ENCODE results near the gene OR5AN1. TPM values are rescaled to one million over a fixed set of nuclear protein-coding genes. Genes with fewer than 3 reads are reported as not detected.

The OR5AN1 gene
- total RNA-seq, 1 experiment from 2014 or later: not detected

DNA sequence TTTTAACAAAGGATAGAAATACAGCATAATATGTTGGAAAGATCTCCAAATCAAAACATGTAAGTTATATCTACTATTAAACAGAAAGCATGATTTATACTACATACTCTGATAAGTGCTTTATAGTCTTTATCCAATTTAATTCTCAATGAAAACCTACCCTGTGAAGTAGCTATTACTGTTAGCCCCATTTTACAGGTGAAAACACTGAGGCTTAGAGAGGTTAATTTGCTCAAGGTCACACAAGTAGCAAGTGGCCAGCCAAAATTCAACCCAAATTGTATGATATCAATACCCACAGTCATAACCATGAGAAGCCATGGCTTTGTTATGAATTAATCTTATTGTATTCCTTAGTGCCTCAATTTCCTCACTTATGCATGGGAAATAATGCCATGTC lies 675 bp upstream of the OR5AN1 start:
- H3K4me1 ChIP-seq (ENCODE audit: control insufficient read depth, insufficient read depth, low read length): no peaks in the 10 kb centered on the region
- no peak for ATAC-seq
- BruUV-seq (replicated peaks): no TSS peak
- ChIA-PET POLR2A (interaction anchor here (0.6 kb wide), 1 partner anchor 245 kb away, joined by 3 read pairs; no protein-coding TSS in a partner anchor), CTCF (no interaction called here)
- no peaks in the 10 kb centered on the region for H3K9me3 ChIP-seq (ENCODE audit: control insufficient read depth, insufficient read depth, low read depth, low read length)
- no peaks in the 10 kb centered on the region for H3K36me3 ChIP-seq (ENCODE audit: control insufficient read depth, insufficient read depth, low read length)
- TF ChIP-seq POLR2AphosphoS5 (IDR thresholded peaks at IDR 0.05; ENCODE audit: low read depth, low read length) (no peak), SIN3A (IDR thresholded peaks at IDR 0.05; ENCODE audit: borderline replicate concordance, insufficient read depth, low read depth, low read length) (no peak), TCF7L2 (IDR thresholded peaks at IDR 0.05; ENCODE audit: low read depth, low read length) (no peak)
- TF ChIP-seq, protein P1, sequence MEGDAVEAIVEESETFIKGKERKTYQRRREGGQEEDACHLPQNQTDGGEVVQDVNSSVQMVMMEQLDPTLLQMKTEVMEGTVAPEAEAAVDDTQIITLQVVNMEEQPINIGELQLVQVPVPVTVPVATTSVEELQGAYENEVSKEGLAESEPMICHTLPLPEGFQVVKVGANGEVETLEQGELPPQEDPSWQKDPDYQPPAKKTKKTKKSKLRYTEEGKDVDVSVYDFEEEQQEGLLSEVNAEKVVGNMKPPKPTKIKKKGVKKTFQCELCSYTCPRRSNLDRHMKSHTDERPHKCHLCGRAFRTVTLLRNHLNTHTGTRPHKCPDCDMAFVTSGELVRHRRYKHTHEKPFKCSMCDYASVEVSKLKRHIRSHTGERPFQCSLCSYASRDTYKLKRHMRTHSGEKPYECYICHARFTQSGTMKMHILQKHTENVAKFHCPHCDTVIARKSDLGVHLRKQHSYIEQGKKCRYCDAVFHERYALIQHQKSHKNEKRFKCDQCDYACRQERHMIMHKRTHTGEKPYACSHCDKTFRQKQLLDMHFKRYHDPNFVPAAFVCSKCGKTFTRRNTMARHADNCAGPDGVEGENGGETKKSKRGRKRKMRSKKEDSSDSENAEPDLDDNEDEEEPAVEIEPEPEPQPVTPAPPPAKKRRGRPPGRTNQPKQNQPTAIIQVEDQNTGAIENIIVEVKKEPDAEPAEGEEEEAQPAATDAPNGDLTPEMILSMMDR (IDR thresholded peaks at IDR 0.05): no peak
- TF ChIP-seq, protein P2, sequence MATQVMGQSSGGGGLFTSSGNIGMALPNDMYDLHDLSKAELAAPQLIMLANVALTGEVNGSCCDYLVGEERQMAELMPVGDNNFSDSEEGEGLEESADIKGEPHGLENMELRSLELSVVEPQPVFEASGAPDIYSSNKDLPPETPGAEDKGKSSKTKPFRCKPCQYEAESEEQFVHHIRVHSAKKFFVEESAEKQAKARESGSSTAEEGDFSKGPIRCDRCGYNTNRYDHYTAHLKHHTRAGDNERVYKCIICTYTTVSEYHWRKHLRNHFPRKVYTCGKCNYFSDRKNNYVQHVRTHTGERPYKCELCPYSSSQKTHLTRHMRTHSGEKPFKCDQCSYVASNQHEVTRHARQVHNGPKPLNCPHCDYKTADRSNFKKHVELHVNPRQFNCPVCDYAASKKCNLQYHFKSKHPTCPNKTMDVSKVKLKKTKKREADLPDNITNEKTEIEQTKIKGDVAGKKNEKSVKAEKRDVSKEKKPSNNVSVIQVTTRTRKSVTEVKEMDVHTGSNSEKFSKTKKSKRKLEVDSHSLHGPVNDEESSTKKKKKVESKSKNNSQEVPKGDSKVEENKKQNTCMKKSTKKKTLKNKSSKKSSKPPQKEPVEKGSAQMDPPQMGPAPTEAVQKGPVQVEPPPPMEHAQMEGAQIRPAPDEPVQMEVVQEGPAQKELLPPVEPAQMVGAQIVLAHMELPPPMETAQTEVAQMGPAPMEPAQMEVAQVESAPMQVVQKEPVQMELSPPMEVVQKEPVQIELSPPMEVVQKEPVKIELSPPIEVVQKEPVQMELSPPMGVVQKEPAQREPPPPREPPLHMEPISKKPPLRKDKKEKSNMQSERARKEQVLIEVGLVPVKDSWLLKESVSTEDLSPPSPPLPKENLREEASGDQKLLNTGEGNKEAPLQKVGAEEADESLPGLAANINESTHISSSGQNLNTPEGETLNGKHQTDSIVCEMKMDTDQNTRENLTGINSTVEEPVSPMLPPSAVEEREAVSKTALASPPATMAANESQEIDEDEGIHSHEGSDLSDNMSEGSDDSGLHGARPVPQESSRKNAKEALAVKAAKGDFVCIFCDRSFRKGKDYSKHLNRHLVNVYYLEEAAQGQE (IDR thresholded peaks at IDR 0.05; ENCODE audit: insufficient read depth in 1 of 2, low read depth in 2 of 2, low read length in 1 of 2): no peak
- H3K4me3 ChIP-seq (ENCODE audit: low read depth in 2 of 2, low read length in 2 of 2): no peak overlapping the region
- in situ Hi-C loops (cut with HindIII; ENCODE audit: low pct_unique_long_range_greater_than_20kb, low sequenced_read_pairs): no loop called here
- no peak for DNase-seq (ENCODE audit: low read depth, low spot score)
- intact Hi-C loops (cut with micrococcal nuclease; ENCODE audit: unreplicated experiment): no loop called here
- H3K27me3 ChIP-seq (ENCODE audit: control insufficient read depth, insufficient read depth, low read length): no peaks in the 10 kb centered on the region
- H3K27ac ChIP-seq (ENCODE audit: low read length): no peak overlapping the region

DNA sequence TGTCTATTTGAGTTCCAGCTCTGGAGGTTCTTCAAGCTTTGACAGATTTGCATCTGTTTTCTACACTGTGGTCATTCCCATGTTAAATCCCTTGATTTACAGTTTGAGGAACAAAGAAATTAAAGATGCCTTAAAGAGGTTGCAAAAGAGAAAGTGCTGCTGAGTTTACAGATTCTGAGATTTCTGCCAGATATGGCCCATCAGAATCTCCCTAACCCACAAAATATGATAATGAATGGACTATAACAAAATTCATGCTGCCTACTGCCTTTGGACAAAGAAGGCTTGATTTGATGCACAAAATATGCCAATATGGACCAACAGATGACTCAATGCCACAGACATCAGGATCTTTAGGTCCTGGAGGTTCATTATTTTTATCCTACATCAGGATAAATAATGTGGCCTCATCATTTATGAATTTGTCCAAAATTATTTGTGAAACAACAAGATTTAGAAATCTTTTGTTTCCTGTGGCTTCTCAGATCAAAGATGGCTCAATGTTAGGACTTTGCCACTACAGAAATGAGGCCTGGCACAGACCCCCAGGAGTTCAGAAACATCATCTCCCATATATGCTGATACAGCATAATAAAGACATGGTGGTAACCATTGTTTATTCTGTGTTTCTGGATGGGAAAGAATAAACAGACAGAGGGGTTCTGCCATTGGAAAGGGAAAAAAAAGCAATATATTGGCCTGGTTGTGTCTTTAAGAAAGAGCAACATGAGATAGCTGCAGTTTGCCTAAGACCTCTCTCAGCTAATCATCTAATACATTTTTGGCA lies 6.7 kb downstream of the OR5AN1 start:
- ATAC-seq: no peak
- in situ Hi-C loops (cut with HindIII; ENCODE audit: low pct_unique_long_range_greater_than_20kb, low sequenced_read_pairs): no loop called here
- POLR2A ChIA-PET: no interaction called here
- H3K9me3 ChIP-seq (ENCODE audit: control insufficient read depth, insufficient read depth, low read depth, low read length): no peaks in the 10 kb centered on the region
- TF ChIP-seq, protein P2 (IDR thresholded peaks at IDR 0.05; ENCODE audit: insufficient read depth in 1 of 2, low read depth in 2 of 2, low read length in 1 of 2): no peak
- TF ChIP-seq POLR2AphosphoS5 (IDR thresholded peaks at IDR 0.05; ENCODE audit: low read depth, low read length): no peak
- no peak for TF ChIP-seq SIN3A (IDR thresholded peaks at IDR 0.05; ENCODE audit: borderline replicate concordance, insufficient read depth, low read depth, low read length)
- no peak for TF ChIP-seq TCF7L2 (IDR thresholded peaks at IDR 0.05; ENCODE audit: low read depth, low read length)
- TF ChIP-seq, protein P1 (IDR thresholded peaks at IDR 0.05): no peak
- H3K27ac ChIP-seq (ENCODE audit: low read length): no peak overlapping the region
- H3K4me1 ChIP-seq (ENCODE audit: control insufficient read depth, insufficient read depth, low read length): no peaks in the 10 kb centered on the region
- CTCF ChIA-PET: no interaction called here
- no peaks in the 10 kb centered on the region for H3K27me3 ChIP-seq (ENCODE audit: control insufficient read depth, insufficient read depth, low read length)
- no TSS peak for BruUV-seq (replicated peaks)
- no peaks in the 10 kb centered on the region for H3K36me3 ChIP-seq (ENCODE audit: control insufficient read depth, insufficient read depth, low read length)
- H3K4me3 ChIP-seq (ENCODE audit: low read depth in 2 of 2, low read length in 2 of 2): no peak overlapping the region
- intact Hi-C loops (cut with micrococcal nuclease; ENCODE audit: unreplicated experiment): no loop called here
- DNase-seq (ENCODE audit: low read depth, low spot score): no peak

Measured in Panc1 (cell line).